ENCODE measurements around the gene P2RX4.

GRCh38 chr12:121260091-121260490, 50.2 kb downstream of the P2RX4 start:
- TF ChIP-seq CTCF (conservative IDR thresholded peaks at IDR 0.05; ENCODE audit: low read depth, low read length) (no peak), MAFK (IDR thresholded peaks at IDR 0.05; ENCODE audit: low read depth, low read length) (no peak), POLR2A (IDR thresholded peaks at IDR 0.05; ENCODE audit: low read depth, low read length) (no peak), RAD21 (IDR thresholded peaks at IDR 0.05; ENCODE audit: low read length) (no peak), RFX5 (IDR thresholded peaks at IDR 0.05; ENCODE audit: low read depth, low read length) (no peak), USF2 (IDR thresholded peaks at IDR 0.05; ENCODE audit: low read depth, low read length) (no peak), MXI1 (IDR thresholded peaks at IDR 0.05; ENCODE audit: borderline replicate concordance, low read depth, low read length) (no peak), CHD1 (IDR thresholded peaks at IDR 0.05; ENCODE audit: low read depth, low read length) (no peak), FOS (IDR thresholded peaks at IDR 0.05; ENCODE audit: low read depth, low read length) (no peak), ELK1 (IDR thresholded peaks at IDR 0.05; ENCODE audit: borderline replicate concordance, low read depth, low read length) (no peak), BHLHE40 (IDR thresholded peaks at IDR 0.05; ENCODE audit: low read depth, low read length) (no peak), MAZ (IDR thresholded peaks at IDR 0.05; ENCODE audit: borderline replicate concordance, low read depth, low read length) (no peak), RCOR1 (IDR thresholded peaks at IDR 0.05; ENCODE audit: insufficient replicate concordance, low read length) (no peak)
